GM21619 (cell line): Measurements from ENCODE around the gene HEXIM1.
"Not testable (repeated sequence)": the region's sequence is repeated elsewhere in the genome, so short reads cannot be mapped to it uniquely, and the experiment has no call there.

Experiments used
- ATAC-seq: cut with Tn5 transposase; IDR thresholded peaks from one replicate; pipeline ENCODE4 v1.9.1; 2021; ENCODE audit not compliant: unreplicated experiment

Gene HEXIM1

GRCh38 chr17:45112559-45113423 is 35.5 kb upstream of the HEXIM1 start:
- ATAC-seq = no peak

- ATAC-seq = no peak
These were observed 34.9 kb upstream of the HEXIM1 start for GRCh38 chr17:45113424-45113754.

- no peak for ATAC-seq
These were observed 34.0 kb upstream of the HEXIM1 start for GRCh38 chr17:45114117-45114932.

- no peak for ATAC-seq
These were observed 33.2 kb upstream of the HEXIM1 start for GRCh38 chr17:45115015-45115625.

- ATAC-seq = no peak
These were observed 32.4 kb upstream of the HEXIM1 start for GRCh38 chr17:45115871-45116270.

GRCh38 chr17:45116434-45117016 is 31.8 kb upstream of the HEXIM1 start:
- no peak for ATAC-seq

GRCh38 chr17:45117334-45117733 is 30.9 kb upstream of the HEXIM1 start:
- no peak for ATAC-seq

- no peak for ATAC-seq
These were observed 30.2 kb upstream of the HEXIM1 start for GRCh38 chr17:45117848-45118646.

- ATAC-seq = no peak
These were observed 29.6 kb upstream of the HEXIM1 start for GRCh38 chr17:45118691-45119090.

- no peak for ATAC-seq
These were observed 28.3 kb upstream of the HEXIM1 start for GRCh38 chr17:45119964-45120363.

GRCh38 chr17:45120558-45120957 is 27.7 kb upstream of the HEXIM1 start:
- no peak for ATAC-seq

- ATAC-seq = no peak
These were observed 27.2 kb upstream of the HEXIM1 start for GRCh38 chr17:45121055-45121454.

GRCh38 chr17:45123076-45123770 is 25.1 kb upstream of the HEXIM1 start:
- ATAC-seq = no peak

- ATAC-seq = no peak
These were observed 24.1 kb upstream of the HEXIM1 start for GRCh38 chr17:45123930-45124796.

- ATAC-seq = not testable (repeated sequence)
These were observed 23.5 kb upstream of the HEXIM1 start for GRCh38 chr17:45124797-45125122.

GRCh38 chr17:45125509-45125908 is 22.8 kb upstream of the HEXIM1 start:
- ATAC-seq = no peak

- no peak for ATAC-seq
These were observed 21.1 kb upstream of the HEXIM1 start for GRCh38 chr17:45127207-45127547.

GRCh38 chr17:45127548-45128300 is 20.6 kb upstream of the HEXIM1 start:
- no peak for ATAC-seq

- no peak for ATAC-seq
These were observed 19.9 kb upstream of the HEXIM1 start for GRCh38 chr17:45128331-45128730.
